DMS79 (cell line): Measurements from ENCODE around the gene CAPZA2.
"Not testable (repeated sequence)": the region's sequence is repeated elsewhere in the genome, so short reads cannot be mapped to it uniquely, and the experiment has no call there.

Experiments
- DNase-seq: peaks from one replicate; lab custom pipeline; 2025; lab: John Stamatoyannopoulos, UW

Gene CAPZA2

DNA sequence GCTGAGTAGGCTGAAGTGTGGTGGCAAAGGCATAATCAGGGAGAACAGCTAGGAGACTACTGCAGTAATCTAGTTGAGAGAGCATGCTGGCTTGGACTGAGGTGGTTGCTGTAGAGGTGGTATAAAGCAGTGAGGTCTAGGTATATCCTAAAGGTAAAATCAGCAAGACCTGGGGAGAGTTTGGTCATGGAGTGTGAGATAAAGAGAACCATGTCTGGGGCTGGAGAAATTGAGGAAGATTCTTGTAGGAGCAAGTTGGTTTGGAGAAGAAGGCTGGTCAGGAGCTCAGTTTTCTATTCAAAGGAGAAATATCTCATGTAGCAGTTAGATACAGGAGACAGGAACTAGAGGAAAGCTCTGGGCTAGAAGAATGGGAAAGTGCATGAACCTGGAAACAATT is 58.0 kb downstream of the CAPZA2 start:
- DNase-seq: no peak

DNA sequence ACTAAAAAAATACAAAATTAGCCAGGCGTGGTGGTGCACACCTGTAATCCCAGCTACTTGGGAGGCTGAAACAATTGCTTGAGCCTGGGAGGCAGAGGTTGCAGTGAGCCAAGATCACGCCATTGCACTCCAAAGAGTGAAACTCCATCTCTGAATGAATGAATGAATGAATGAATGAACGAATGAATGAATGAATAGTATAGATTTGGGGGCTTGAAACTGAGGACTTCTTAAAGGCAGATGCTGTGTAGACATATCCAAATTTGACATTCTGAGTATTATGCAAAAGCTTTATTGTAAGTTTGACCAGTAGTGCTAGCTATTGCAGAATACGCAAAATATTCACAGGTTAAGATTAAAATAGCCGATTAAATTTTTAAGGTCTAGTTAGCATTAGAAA is 60.2 kb downstream of the CAPZA2 start:
- DNase-seq: no peak

DNA sequence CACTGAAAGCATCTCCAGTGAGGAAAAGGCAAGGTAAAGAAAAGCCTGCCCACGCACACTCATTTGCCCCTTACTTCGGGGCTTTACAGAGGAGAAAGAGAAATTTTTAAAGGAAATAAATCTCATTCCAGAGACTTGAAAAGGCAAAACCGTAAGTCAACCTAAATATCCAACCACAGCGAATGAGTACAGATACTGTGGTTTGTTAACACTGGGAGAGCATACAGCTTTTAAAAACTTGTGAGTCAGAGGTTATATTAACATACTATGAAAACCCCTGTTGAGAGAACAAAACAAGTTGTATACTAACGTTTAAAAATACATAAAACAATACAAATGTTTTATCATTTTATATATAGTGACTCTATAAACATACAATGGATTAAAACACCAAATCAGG is 62.4 kb downstream of the CAPZA2 start:
- no peak for DNase-seq

DNA sequence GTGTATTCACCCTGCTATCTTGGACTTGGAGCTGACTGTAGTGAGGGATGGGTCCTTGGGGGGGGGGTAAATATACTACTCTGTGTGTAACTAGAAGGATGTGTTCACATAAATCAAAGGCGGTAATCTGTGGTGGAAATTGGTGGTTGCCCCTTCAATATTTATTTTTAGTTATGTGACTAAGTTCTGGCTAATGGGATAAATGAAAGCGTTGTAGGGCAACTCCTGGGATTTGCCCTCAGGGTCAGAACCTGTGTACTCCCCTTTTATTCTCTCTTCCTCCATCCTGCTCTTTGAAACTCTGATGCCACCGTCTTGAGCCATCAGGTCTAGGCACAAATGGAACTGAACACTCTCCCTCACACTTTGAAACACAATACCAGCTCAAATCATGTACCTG is 66.6 kb downstream of the CAPZA2 start:
- no peak for DNase-seq

DNA sequence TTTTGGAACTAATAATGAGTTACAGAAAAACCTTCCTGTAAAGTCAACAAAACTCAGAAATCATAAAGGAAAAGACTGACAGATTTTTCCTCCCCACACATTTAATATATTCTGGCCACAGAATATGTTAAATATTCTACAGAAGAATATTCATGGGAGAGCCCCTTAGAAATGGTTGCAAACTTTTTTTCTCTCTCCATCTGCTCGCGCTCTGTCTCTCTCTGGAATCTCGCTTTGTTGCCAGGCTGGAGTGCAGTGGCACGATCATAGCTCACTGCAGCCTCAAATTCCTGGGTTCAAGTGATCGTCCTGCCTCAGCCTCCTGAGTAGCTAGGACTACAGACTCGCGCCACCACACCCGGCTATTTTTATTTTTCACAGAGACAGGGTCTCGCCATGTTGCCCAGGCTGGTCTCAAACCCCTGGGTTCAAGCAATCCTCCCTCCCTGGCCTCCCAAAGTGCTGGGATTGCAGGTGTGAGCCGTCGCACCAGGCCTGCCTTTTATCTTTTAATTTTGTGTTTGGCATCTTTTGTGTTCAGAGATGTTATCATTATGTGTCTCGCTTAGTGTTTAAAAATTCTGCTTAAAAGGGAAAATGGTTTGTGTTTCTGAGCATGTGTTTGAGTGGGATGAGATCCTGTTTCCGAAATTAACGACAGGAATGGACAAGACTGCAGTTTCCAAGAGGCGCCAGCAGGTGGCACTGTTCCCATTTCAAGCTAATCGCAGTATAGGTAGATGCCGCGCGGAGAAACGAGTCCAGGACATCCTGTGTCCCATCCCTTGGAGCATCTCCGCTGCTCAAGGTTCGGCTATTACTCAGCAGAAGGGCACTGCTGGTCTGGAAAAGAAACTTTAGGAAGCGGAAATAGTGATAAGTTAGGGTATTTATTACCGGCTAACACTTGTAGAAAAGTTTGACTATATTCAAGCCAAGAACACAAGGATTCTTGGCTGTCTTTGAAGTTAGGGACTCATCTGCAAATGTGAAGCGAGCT is 67.8 kb downstream of the CAPZA2 start:
- DNase-seq: peak; percentile 46

DNA sequence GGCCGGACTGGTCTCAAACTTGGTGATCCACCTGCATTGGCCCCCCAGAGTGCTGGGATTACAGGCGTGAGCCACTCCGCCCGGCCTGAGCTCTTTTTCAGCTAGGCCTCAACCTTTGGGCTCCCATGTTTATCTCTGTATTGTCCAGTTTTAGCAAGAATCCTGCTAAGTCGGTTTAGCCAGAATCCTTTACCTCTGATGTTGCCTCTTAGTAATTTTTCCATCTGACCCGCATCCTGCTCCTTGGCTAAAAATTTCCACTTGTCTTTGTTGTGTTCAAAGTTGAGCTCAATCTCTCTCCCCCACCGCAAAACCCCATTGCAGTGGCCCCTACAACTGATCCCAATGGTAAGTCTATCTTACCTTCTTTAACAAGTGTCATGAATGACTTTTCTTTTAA is 70.2 kb downstream of the CAPZA2 start:
- DNase-seq: no peak

DNA sequence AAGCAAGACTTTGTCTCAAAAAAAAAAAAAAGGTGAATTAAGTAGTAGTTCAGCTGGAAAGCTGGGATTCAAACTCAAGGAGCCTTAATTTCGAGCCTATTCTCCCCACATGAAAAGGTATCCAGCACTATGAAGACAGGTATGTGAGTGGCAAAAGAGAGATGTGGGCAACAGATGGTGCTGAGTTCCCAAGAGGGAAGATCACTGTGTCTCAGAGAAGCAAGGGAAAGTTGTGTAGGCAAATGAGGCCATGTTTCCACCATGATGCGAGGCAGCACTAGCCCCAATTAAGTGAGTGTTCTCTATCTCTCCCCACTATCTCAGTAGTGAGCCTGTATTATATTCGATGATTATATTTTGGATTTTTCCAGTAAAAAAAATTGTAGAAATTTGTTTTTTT is 71.1 kb downstream of the CAPZA2 start:
- no peak for DNase-seq

DNA sequence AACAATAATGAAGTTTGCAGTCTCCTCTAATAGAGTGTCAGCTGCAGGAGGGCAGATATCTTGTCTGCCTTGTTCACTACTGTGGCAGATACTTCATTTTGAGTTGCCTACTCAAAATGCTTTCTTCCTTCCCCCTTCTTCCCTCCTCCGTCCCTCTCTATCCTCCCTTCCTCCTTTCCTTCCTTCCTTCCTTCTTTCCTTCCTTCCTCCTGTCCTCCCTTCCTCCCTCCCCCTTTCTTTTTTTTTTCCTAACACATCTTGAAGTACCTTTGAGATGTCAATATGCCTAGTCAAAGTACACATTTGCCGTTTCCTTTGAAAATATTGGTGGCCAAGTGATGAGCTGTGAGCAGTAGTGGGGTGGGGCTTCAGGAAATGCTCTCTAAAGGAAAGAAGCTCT is 72.2 kb downstream of the CAPZA2 start:
- DNase-seq: no peak

DNA sequence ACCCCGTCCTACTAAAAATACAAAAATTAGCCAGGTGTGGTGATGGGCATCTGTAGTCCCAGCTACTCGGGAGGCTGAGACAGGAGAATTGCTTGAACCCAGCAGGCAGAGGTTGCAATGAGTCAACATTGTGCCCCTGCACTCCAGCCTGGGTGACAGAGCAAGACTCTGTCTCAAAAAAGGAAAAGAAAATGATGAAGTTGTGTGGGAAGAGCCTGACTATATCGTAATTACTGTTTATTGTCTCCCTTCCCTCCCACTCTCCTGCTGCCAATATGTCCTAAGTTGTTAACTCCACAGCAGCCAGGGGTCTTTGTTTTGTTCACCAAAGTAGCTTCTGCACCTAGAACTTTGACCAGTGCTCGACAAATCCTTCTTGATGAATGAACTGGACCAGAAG is 74.5 kb downstream of the CAPZA2 start:
- DNase-seq: not testable (repeated sequence)

DNA sequence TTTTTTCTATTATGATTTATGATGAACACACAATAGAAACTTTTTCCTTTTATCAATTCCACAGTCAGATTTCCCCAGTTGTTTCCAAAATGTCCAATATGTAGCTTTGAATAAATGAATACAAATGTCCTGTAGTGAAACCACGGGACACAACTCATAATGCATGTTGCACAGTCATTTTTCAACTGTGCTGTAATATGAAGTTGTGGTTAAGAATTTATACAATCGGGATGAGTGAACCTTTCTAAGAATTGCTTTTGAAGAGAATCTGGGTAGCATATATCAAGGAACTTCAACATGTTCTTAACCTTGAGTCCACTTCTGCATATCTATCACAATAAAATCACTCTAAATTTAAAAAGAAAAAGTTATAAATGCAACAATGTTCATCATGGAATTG is 76.3 kb downstream of the CAPZA2 start:
- no peak for DNase-seq

DNA sequence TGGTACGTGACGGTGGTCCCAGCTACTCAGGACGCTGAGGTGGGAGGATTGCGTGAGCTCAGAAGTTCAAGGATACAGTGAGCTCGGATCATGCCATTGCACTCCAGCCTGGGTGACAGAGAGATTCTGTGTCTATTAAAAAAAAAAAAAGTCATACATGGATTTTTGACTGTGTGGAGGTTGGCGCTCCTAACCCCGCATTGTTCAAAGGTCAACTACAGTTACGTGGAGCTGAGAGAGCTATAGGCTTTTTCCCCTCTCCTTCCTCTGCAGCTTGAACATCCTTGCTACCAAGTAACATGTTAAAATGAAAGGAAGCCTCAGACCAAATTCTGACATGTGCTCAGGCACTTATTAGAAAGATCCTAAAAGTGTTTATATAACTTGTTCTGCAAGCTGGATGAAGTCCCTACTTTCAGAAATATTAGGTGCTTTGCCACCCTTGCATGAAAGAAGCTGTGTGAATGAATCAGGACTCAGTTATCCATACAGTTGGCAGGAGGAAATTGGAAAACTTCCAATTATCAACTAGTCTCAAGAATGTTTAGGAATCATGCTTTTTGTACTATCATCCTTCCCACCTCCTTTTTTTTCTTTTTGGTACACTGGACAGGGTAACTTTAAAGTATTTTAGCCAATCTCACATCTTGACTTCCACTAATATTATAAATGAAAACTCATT is 78.4 kb downstream of the CAPZA2 start:
- DNase-seq: no peak

DNA sequence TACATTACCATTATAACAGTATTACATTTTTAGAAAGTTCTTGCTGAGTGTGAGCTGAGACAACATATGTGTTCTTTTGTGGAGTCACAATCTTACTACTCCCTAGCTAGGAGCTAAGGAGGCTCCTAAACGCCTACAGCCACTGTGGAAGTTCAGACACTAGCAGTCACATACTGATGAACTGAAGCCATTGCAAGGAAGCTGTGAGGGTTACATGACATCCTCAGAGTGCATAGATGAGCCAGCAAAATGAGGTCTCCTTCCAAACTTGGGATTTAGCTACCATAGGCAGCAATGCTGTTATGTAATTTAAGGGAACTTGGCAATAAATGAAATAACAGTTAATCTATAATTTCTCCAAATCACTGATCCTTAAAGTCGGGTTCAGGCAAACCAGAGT is 80.1 kb downstream of the CAPZA2 start:
- DNase-seq: no peak

DNA sequence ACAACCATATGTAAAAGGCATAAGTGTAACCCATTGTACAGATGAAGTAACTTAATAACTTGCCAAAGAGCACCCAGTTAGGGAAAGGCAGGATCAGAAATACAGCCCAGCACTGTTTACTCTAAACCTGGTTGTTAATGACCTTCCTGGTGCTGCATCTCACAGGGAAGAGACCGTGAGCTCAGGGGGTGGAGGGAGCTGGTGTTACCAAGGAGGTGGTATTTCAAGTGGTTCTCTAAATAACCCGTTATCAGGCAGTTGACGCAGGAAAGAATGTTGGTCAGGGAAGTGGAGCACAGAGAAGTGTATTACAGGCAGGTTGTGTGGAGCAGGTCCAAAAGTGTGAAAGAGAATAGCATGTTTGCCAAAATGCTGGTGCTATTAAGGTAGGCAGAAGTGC is 86.5 kb downstream of the CAPZA2 start:
- peak; percentile 79 for DNase-seq

DNA sequence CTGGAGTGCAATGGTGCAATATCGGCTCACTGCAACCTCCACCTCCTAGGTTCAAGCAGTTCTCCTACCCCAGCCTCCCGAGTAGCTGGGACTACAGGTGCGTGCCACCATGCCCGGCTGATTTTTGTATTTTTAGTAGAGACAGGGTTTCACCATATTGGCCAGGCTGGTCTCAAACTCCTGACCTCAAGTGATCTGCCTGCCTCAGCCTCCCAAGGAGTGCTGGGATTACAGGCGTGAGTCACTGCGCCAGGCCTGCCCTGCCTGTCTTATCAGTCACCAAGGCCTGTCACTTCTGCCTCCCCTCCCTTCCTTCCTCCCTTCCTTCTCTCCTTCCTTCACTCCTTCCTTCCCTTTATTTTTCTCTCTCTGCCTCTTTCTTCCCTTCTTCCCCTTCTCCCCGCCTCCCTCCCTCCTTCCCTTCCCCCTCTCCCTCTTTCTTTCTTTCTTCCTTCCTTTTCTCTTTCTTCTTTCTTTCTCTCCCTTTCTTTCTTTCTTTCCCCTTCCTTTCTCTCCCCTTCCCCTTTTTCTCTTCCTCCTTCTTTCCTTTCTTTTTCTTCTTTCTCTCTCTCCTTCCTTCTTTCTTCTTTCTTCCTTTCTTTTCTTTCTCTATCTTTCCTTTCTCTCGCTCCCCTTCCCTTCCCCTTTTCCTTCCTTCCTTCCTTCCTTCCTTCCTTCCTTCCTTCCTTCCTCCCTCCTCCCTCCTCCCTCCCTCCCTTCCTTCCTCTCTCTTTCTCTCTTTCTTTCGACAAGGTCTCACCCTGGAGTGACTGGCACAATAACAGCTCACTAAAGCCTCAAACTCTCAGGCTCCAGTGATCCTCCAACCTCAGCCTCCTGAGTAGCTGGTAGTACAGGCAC is 87.8 kb downstream of the CAPZA2 start:
- no peak for DNase-seq

DNA sequence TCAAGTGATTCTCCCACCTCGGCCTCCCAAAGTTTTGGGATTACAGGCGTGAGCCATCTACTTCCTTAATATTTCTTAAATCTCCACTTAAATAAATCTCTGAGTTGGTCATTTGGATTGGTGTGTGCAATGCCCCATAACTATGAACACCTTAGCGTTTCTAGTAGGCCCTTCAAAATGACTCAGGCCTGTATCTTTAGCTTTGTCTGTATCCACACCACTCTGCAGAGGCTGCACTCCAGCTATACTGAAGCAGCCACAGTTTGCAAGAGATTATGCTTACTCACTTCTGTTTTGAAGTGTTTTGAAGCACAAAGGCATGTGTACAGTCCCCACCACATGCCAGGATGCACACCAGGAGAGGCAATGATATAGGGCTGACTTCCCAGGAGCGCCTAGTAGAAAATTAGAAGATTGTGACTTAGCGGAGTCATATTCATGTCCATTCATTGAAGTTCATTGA is 88.5 kb downstream of the CAPZA2 start:
- DNase-seq: no peak

DNA sequence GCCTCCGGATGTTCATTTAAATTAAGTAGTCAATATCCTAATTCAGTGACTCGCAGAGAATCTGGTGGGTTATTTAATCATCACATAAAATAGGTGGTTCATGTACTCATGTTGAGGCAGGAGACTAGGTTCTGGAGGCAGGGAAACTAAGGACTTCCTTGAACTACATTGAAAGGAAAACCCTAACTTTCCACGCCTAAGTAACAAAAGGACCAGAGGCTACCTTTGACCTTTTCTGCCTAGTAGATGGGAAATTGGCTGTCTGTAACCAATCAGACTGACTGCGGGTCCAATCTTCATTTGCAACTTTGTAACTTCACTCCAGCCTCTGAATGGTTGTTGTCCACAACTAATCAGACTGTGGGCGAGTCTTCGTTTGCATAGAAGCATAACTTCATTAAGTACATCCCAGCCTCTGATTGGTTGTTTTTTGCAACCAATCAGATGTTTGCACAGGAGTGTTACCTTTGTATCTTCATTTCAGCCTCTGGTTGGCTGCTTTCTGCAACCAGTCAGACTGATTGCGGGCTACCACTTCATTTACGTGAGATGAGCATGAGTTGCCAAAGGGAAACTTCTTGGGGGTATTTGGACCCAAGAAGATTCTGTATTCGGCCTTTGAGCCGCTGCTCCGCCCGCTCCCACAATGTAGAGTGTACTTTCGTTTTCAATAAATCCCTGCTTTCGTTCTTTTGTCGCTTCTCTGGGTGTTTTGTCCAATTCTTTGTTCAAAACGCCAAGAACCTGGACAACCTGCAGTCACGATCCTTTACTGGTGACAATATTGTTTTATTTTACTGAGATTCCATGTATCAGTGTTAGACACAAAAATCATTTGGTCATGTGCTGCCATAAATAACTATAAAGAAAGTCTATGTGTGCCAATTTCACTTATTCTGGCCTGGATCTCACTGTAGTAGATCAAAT is 89.2 kb downstream of the CAPZA2 start:
- no peak for DNase-seq

DNA sequence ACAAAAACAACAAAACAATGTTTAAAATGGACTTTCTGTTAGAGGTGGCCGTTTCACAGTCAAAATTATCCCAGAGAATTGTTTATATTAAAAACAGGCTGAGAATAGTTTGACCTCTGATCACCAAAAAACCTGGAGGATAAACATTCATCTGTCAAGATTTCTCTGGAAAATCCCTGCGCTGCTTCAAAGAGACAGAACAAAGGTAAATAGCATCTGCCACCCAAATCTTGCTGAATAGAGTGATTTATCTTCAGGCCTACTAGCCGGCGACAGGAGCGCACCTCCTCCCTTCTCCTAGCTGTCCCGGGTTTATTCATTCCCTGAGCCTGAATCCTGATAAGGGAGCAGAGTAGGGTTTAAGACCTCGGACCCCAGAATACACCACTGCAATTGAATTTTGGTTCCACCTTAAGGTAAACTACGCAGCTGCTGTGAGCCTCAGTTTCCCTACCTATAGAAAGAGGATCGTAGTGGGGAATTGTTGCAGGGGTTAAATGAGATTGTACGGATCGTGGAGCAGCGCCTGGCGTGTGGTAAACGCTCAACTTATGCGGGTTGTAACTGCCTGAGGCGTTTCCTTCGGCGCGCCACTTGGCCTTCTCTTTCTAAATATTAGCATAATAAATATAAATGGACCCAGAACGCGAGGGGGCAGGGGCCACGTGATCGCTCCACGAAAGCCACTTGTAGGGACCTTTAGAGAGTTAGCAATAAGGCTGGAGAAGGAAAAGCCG is 90.4 kb downstream of the CAPZA2 start:
- DNase-seq: peak; percentile 64

DNA sequence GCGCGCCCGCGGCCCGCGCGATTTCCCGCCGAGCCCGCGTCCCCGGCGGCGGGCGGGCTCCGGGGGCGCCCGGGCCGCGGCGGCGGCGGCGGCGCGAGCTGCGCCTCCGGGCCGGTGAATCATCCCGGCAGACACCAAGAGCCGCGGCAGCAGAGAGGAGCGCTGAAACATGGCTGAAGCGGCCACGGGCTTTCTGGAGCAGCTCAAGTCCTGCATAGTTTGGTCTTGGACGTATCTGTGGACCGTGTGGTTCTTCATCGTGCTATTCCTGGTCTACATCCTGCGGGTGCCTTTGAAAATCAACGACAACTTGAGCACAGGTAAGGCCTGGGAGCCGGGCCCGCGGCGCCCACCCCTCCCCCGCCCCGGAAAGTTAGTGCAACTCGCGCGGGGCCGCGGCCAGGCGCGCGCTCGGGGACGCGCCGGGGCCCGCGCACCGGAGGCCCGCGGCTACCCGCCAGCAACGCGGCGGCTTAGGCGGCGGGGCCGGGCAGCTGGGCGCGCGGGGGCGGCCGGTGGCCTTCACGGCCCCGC is 91.1 kb downstream of the CAPZA2 start, which contains the start of gene ST7:
Gene ST7, plus strand, starts transcription at position 130 of the 534 bp plus-strand sequence. Its CDS starts 40 bp downstream, at position 170.
- DNase-seq: peak; percentile 64

DNA sequence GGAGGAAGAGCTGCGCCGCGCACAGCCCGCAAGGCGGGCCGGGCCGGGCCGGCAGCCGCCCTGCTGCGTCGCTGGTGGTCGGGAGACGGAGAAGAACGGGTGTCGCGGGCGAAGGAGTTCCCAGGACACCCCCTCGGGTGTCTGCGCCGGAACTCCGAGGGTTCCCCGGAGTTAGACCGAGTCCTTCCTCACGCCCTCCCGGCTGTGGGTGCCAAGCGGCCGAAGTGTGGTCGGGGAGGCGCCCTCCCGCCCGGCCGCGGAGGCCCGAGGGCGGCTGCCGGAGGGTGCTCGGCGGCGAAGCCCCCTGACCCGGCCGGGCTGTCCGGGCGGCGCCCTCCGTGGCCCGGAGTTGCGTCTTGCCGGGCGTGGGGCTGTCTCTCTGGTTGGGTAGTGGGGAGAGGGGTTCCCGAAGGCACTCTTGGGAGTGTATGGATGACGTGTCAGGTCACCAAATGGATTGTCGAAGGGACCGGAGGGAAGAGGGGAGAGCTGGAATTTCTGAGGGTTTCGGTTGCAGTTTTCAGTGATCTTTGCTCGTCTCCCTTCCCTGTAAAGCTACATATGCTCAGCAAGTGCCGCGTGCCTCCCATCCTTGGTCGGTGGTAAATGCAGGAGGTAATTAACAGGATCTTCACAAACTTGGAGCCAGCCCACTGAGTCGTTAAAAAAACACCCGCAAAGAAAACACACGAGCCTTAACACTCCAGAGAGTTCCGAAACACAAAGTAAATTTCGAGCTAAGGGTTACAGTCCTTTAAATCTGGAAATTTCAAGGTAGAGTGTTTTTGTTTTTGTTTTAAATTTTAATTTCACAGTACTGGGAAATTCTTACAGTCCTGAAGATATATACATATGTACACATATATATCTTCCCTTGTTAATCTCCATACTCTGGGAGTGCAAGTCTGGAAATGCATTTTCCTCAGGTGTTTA is 91.8 kb downstream of the CAPZA2 start:
- DNase-seq: peak; percentile 74
